HT-29 (cell line): ENCODE measurements around the gene GAD1. TPM values are rescaled to one million over a fixed set of nuclear protein-coding genes. Genes with fewer than 3 reads are reported as not detected.

Experiments used
- DNase-seq: peaks from one replicate; pipeline ENCODE4 v3.0.0-alpha.2; 2015; ENCODE audit warnings: low spot score
- small RNA-seq: library from RNA; depleted of rRNA; stranded (forward); fragments of <200 nt; gene quantifications from one replicate; pipeline ENCODE3, GENCODE V24; 2014
- total RNA-seq: library from RNA; depleted of rRNA; stranded (reverse); fragments of >200 nt; shearing (Covaris generic); gene quantifications from 2 replicates; pipeline ENCODE4 v1.2.3, GENCODE V29; 2014; rRNA removed

GAD1 gene
- total RNA-seq, 1 experiment from 2014 or later, result 29.8 TPM

DNA sequence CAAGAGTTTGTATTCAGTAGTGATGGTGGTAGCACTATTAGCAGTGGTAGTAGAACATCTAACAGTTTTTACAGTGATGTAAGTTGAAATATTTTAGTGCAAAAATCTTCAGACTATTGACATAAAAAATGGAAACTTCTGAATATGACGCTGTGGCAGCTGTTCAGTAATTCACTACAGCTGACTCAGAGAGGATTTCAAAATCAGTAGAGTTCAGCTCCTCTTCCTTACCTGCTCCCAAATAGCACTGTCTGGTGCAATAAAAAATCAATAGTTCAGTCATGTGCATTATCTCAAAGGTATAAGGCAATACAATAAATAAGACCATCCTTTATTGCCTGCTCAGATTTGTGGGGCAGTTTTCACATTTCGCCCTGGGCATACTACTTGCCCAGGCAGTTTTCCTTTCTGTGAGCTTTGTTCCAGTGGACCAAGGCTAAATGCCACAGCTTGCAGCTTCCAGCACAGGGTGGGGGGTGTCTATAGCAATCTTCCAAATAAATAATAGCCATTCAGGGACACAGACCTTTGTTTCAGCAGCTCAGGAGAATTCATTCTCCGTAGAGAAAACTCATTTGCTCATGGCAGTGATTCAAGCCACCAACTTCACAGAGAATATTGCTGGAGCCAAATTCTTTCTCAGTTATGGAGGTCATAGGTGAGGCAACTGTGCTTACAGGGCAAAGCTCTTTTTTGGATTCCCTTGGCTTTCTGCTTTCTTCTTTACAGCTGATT is 78.5 kb downstream of the GAD1 start:
- DNase-seq, result no peak

DNA sequence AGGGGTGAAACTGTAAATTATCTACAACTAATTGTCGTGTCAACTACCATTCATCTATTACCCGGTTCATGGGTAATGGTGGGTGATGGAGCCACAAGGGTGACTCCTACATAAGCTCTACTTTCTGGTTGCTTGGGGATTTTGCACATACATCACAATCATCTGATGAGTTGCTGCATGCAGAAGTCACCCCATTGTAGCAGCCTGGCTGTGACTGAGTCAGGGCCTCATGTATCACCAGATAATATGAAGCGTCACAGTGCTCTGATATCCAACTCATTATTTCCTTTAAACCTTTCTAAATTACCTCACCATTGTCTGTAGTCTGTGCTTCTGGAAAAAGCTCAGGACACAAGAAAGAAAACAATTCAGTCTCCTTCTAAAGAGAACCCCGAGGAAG is 79.9 kb downstream of the GAD1 start:
- DNase-seq, result no peak

DNA sequence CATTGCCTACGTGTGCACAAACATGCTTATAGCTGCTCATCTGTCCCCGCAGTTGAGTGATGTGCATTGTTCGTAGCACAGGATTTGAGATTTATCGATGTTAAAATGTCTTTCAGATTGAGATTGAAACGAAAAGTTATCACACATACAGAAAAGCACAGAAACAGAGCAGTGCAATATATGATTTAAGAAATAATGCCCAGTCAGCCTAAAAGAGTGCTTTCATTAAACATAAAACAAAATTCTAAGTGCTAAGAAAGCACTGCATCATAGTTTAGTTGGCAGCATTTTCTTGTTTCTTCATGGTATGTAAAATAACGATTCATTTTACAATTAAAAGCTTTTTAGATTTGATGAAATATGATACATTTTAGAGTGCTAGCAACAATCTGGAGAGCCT is 80.4 kb downstream of the GAD1 start:
- no peak for DNase-seq

DNA sequence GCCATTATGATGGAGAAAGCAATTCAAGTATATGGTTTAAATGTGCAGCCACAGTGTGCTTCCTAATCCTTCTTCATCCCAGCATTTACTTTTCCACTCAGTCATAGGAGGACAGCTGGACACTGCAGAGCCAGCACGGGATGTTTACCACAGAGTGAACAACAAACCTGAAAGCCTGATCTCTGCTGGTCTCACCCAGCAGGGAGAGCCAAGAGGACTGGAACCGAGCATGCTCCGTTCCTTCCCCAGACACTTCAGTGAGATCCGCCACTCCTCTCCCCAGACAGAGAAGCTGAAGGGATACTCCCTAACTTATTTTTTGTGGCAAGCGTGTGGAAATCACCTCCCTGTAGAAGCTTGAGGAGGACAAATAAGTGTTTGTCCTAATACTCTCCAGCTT is 89.2 kb downstream of the GAD1 start:
- DNase-seq, result no peak

Small RNAs within 50 kb of the gene (small RNA-seq; reads per million reads assigned to genes)
- gene RF00019, result not detected

Other genes starting within 250 kb of the GAD1 start
- gene SP5, start 101.5 kb upstream of the GAD1 start, total RNA-seq, result 12.8 and 15.1 TPM in 2 replicates
- gene ERICH2, start 46.5 kb upstream of the GAD1 start, total RNA-seq, result 0.42 TPM in 1 of 2 replicates, not detected in the other
- gene GORASP2, start 112.4 kb downstream of the GAD1 start, total RNA-seq, result 53.6 and 57.0 TPM in 2 replicates